WTC11 (cell line): ENCODE data around the gene EML6. TPM values are rescaled to one million over a fixed set of nuclear protein-coding genes. Genes with fewer than 3 reads are reported as not detected.

Source experiments
- ATAC-seq: fragments of 200-7000 bp; cut with Tn5 transposase; 2 replicates; pipeline ENCODE4 v1.10.0; 2021; ENCODE audit warnings: mild to moderate bottlenecking, moderate library complexity
- CTCF ChIA-PET: fragments of 300-600 bp; sonication (Branson Sonifier 250); formaldehyde crosslinking; loops from one replicate; lab custom pipeline; 2021; ENCODE audit warnings: antibody characterized with exemption; lab: Charles Lee
- POLR2A ChIA-PET: fragments of 350-600 bp; sonication (Branson Sonifier 250); formaldehyde crosslinking; loops from one replicate; lab custom pipeline; 2021; ENCODE audit warnings: antibody characterized with exemption; lab: Charles Lee
- DNase-seq: peaks from one replicate; pipeline ENCODE4 v3.0.0; 2021; ENCODE audit warnings: low spot score
- H3K27ac Mint-ChIP-seq: 2 replicates; pipeline ENCODE4 v1.8.0; 2021; ENCODE audit warnings: mixed read lengths
- H3K27me3 Mint-ChIP-seq: 2 replicates; pipeline ENCODE4 v1.8.0; 2021; ENCODE audit warnings: low read depth, mild to moderate bottlenecking, moderate library complexity, mixed read lengths
- H3K36me3 Mint-ChIP-seq: 2 replicates; pipeline ENCODE4 v1.8.0; 2021; ENCODE audit warnings: mixed read lengths
- H3K4me1 Mint-ChIP-seq: 2 replicates; pipeline ENCODE4 v1.8.0; 2022; ENCODE audit warnings: mixed read lengths
- H3K4me3 Mint-ChIP-seq: 2 replicates; pipeline ENCODE4 v1.8.0; 2021; ENCODE audit warnings: mild to moderate bottlenecking, moderate library complexity, mixed read lengths
- H3K9me3 Mint-ChIP-seq: 2 replicates; pipeline ENCODE4 v1.8.0; 2021; ENCODE audit warnings: mixed read lengths
- ESRRA ChIP-seq: sonication (generic); formaldehyde crosslinking; IDR thresholded peaks from 2 replicates; pipeline ENCODE4 v1.8.1; 2022; ENCODE audit warnings: mild to moderate bottlenecking, missing genetic modification reagents, borderline replicate concordance
- ETV6 ChIP-seq: sonication (generic); formaldehyde crosslinking; IDR thresholded peaks from 2 replicates; pipeline ENCODE4 v1.8.1; 2022; ENCODE audit warnings: mild to moderate bottlenecking, missing genetic modification reagents
- GRHL2 ChIP-seq: fragments of 250-450 bp; sonication (Bioruptor Pico); IDR thresholded peaks from 2 replicates; pipeline ENCODE4 v1.8.0; 2022; ENCODE audit warnings: mild to moderate bottlenecking, moderate library complexity; ENCODE audit not compliant: insufficient replicate concordance, severe bottlenecking
- HMGA2 ChIP-seq: fragments of 250-450 bp; sonication (Bioruptor Pico); IDR thresholded peaks from 2 replicates; pipeline ENCODE4 v1.4.0; 2021; ENCODE audit warnings: mild to moderate bottlenecking, moderate library complexity
- JUN ChIP-seq: sonication (generic); formaldehyde crosslinking; IDR thresholded peaks from 2 replicates; pipeline ENCODE4 v1.8.0; 2023; ENCODE audit warnings: mild to moderate bottlenecking, missing genetic modification reagents
- MXD4 ChIP-seq: fragments of 250-450 bp; sonication (Bioruptor Pico); IDR thresholded peaks from 2 replicates; pipeline ENCODE4 v1.8.0; 2021; ENCODE audit warnings: mild to moderate bottlenecking, moderate library complexity, borderline replicate concordance
- NFYB ChIP-seq: sonication (generic); formaldehyde crosslinking; conservative IDR thresholded peaks from 2 replicates; pipeline ENCODE4 v1.8.0; 2022; ENCODE audit warnings: low read depth, missing genetic modification reagents
- NR3C1 ChIP-seq: sonication (generic); formaldehyde crosslinking; conservative IDR thresholded peaks from 2 replicates; pipeline ENCODE4 v1.8.1; 2023; ENCODE audit warnings: low read depth, mild to moderate bottlenecking, missing genetic modification reagents
- PRRX2 ChIP-seq: fragments of 250-450 bp; sonication (Bioruptor Pico); IDR thresholded peaks from 2 replicates; pipeline ENCODE4 v1.8.0; 2021; ENCODE audit warnings: mild to moderate bottlenecking
- RELA ChIP-seq: sonication (generic); formaldehyde crosslinking; IDR thresholded peaks from 2 replicates; pipeline ENCODE4 v1.8.1; 2022; ENCODE audit warnings: missing genetic modification reagents, mild to moderate bottlenecking, borderline replicate concordance
- TEAD4 ChIP-seq: sonication (generic); formaldehyde crosslinking; IDR thresholded peaks from 2 replicates; pipeline ENCODE4 v1.8.0; 2022; ENCODE audit warnings: mild to moderate bottlenecking, missing genetic modification reagents
- ZBTB21 ChIP-seq: sonication (generic); formaldehyde crosslinking; IDR thresholded peaks from 2 replicates; pipeline ENCODE4 v1.8.1; 2023; ENCODE audit warnings: mild to moderate bottlenecking, missing genetic modification reagents, borderline replicate concordance
- ZNF219 ChIP-seq: sonication (generic); formaldehyde crosslinking; IDR thresholded peaks from 2 replicates; pipeline ENCODE4 v1.8.0; 2023; ENCODE audit warnings: missing genetic modification reagents, mild to moderate bottlenecking, borderline replicate concordance
- ZNF232 ChIP-seq: sonication (generic); formaldehyde crosslinking; IDR thresholded peaks from 2 replicates; pipeline ENCODE4 v1.8.0; 2022; ENCODE audit warnings: mild to moderate bottlenecking, missing genetic modification reagents
- total RNA-seq: library from RNA; stranded (reverse); gene quantifications from 3 replicates; pipeline ENCODE4 v1.2.3, GENCODE V29; 2021
- TF ChIP-seq, protein P1 (sequence below): fragments of 250-450 bp; sonication (Bioruptor Pico); IDR thresholded peaks from 2 replicates; pipeline ENCODE4 v1.8.0; 2021; ENCODE audit warnings: mild to moderate bottlenecking
- TF ChIP-seq, protein P2 (sequence below): sonication (generic); formaldehyde crosslinking; IDR thresholded peaks from 2 replicates; pipeline ENCODE4 v1.8.0; 2022; ENCODE audit warnings: missing genetic modification reagents
- TF ChIP-seq, protein P3 (sequence below): sonication (generic); formaldehyde crosslinking; IDR thresholded peaks from 2 replicates; pipeline ENCODE4 v1.8.1; 2022; ENCODE audit warnings: missing genetic modification reagents, borderline replicate concordance
- TF ChIP-seq, protein P4 (sequence below): sonication (generic); formaldehyde crosslinking; IDR thresholded peaks from 2 replicates; pipeline ENCODE4 v1.8.1; 2022; ENCODE audit warnings: low read depth, missing genetic modification reagents, borderline replicate concordance
- TF ChIP-seq, protein P5 (sequence below): fragments of 250-450 bp; sonication (Bioruptor Pico); IDR thresholded peaks from 2 replicates; pipeline ENCODE4 v1.9.0; 2021; ENCODE audit warnings: mild to moderate bottlenecking
- TF ChIP-seq, protein P6 (sequence below): sonication (generic); formaldehyde crosslinking; IDR thresholded peaks from 2 replicates; pipeline ENCODE4 v1.8.0; 2022; ENCODE audit warnings: mild to moderate bottlenecking, missing genetic modification reagents
- TF ChIP-seq, protein P7 (sequence below): sonication (generic); formaldehyde crosslinking; IDR thresholded peaks from 2 replicates; pipeline ENCODE4 v1.8.1; 2023; ENCODE audit warnings: mild to moderate bottlenecking, missing genetic modification reagents

The EML6 gene
- total RNA-seq, 1 experiment from 2014 or later, result 2.1 TPM

DNA sequence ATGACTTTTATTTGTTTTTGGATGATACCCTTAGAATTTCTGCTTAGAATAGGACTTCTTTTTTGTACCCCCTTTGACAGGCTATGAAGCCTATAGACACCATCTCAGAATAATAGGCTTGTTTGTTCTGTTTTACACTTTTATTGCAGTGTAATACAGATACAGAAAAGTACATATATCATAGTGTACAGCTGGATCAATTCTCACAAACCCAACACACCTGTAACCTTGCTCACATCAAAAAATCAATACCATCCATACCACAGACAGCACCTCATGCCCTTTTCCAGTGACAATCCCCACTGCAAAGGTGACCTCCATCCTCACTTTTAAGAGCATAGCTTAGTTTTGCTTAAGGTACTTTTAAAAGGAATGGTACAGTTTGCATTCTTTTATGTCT lies 14.8 kb downstream of the EML6 start (continued):
- TF ChIP-seq, protein P1, sequence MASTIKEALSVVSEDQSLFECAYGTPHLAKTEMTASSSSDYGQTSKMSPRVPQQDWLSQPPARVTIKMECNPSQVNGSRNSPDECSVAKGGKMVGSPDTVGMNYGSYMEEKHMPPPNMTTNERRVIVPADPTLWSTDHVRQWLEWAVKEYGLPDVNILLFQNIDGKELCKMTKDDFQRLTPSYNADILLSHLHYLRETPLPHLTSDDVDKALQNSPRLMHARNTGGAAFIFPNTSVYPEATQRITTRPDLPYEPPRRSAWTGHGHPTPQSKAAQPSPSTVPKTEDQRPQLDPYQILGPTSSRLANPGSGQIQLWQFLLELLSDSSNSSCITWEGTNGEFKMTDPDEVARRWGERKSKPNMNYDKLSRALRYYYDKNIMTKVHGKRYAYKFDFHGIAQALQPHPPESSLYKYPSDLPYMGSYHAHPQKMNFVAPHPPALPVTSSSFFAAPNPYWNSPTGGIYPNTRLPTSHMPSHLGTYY (CRISPR knock-in tag), result no peak
- TF ChIP-seq, protein P2, sequence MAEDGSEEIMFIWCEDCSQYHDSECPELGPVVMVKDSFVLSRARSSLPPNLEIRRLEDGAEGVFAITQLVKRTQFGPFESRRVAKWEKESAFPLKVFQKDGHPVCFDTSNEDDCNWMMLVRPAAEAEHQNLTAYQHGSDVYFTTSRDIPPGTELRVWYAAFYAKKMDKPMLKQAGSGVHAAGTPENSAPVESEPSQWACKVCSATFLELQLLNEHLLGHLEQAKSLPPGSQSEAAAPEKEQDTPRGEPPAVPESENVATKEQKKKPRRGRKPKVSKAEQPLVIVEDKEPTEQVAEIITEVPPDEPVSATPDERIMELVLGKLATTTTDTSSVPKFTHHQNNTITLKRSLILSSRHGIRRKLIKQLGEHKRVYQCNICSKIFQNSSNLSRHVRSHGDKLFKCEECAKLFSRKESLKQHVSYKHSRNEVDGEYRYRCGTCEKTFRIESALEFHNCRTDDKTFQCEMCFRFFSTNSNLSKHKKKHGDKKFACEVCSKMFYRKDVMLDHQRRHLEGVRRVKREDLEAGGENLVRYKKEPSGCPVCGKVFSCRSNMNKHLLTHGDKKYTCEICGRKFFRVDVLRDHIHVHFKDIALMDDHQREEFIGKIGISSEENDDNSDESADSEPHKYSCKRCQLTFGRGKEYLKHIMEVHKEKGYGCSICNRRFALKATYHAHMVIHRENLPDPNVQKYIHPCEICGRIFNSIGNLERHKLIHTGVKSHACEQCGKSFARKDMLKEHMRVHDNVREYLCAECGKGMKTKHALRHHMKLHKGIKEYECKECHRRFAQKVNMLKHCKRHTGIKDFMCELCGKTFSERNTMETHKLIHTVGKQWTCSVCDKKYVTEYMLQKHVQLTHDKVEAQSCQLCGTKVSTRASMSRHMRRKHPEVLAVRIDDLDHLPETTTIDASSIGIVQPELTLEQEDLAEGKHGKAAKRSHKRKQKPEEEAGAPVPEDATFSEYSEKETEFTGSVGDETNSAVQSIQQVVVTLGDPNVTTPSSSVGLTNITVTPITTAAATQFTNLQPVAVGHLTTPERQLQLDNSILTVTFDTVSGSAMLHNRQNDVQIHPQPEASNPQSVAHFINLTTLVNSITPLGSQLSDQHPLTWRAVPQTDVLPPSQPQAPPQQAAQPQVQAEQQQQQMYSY (CRISPR knock-in tag), result no peak
- no peak for TF ChIP-seq NR3C1

DNA sequence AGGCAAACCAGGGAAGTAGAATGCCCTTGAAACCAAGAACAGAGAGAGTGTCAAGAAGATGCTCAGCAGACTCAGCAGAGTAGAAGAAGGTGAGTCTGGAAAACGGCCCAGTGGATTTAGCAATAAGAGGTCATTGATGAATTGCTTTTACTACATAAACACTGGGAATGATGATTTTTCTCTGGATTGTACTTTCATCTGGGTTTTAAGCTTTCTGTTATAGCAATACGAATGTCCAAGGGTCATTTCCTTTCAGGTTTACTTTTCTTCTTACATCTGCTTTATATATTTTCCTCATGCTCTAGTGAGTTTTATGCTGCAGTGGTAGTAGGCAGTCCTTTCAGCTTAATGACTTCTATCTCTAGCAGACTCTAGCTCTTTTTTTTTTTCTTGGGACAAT lies 16.9 kb downstream of the EML6 start:
- H3K36me3 Mint-ChIP-seq, result no peaks in the 10 kb centered on the region
- H3K27me3 Mint-ChIP-seq, result no peaks in the 10 kb centered on the region
- ChIA-PET CTCF (no interaction called here), POLR2A (no interaction called here)
- H3K27ac Mint-ChIP-seq, result no peak overlapping the region
- H3K9me3 Mint-ChIP-seq, result no peaks in the 10 kb centered on the region
- H3K4me1 Mint-ChIP-seq, result no peaks in the 10 kb centered on the region
- no peak overlapping the region for H3K4me3 Mint-ChIP-seq
- ATAC-seq (no peak), DNase-seq (no peak)
- TF ChIP-seq ZBTB21 (CRISPR knock-in tag) (no peak), GRHL2 (CRISPR knock-in tag) (no peak), JUN (no peak), MXD4 (no peak), ETV6 (CRISPR knock-in tag) (no peak), ZNF232 (CRISPR knock-in tag) (no peak), ESRRA (CRISPR knock-in tag) (no peak), PRRX2 (CRISPR knock-in tag) (no peak), RELA (CRISPR knock-in tag) (no peak), HMGA2 (CRISPR knock-in tag) (no peak), ZNF219 (CRISPR knock-in tag) (no peak), NFYB (CRISPR knock-in tag) (no peak), TEAD4 (CRISPR knock-in tag) (no peak)
- TF ChIP-seq, protein P3, sequence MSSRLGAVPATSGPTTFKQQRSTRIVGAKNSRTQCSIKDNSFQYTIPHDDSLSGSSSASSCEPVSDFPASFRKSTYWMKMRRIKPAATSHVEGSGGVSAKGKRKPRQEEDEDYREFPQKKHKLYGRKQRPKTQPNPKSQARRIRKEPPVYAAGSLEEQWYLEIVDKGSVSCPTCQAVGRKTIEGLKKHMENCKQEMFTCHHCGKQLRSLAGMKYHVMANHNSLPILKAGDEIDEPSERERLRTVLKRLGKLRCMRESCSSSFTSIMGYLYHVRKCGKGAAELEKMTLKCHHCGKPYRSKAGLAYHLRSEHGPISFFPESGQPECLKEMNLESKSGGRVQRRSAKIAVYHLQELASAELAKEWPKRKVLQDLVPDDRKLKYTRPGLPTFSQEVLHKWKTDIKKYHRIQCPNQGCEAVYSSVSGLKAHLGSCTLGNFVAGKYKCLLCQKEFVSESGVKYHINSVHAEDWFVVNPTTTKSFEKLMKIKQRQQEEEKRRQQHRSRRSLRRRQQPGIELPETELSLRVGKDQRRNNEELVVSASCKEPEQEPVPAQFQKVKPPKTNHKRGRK (CRISPR knock-in tag), result no peak
- TF ChIP-seq, protein P4, sequence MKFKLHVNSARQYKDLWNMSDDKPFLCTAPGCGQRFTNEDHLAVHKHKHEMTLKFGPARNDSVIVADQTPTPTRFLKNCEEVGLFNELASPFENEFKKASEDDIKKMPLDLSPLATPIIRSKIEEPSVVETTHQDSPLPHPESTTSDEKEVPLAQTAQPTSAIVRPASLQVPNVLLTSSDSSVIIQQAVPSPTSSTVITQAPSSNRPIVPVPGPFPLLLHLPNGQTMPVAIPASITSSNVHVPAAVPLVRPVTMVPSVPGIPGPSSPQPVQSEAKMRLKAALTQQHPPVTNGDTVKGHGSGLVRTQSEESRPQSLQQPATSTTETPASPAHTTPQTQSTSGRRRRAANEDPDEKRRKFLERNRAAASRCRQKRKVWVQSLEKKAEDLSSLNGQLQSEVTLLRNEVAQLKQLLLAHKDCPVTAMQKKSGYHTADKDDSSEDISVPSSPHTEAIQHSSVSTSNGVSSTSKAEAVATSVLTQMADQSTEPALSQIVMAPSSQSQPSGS (CRISPR knock-in tag), result no peak
- TF ChIP-seq, protein P2 (CRISPR knock-in tag), result no peak
- TF ChIP-seq, protein P5, sequence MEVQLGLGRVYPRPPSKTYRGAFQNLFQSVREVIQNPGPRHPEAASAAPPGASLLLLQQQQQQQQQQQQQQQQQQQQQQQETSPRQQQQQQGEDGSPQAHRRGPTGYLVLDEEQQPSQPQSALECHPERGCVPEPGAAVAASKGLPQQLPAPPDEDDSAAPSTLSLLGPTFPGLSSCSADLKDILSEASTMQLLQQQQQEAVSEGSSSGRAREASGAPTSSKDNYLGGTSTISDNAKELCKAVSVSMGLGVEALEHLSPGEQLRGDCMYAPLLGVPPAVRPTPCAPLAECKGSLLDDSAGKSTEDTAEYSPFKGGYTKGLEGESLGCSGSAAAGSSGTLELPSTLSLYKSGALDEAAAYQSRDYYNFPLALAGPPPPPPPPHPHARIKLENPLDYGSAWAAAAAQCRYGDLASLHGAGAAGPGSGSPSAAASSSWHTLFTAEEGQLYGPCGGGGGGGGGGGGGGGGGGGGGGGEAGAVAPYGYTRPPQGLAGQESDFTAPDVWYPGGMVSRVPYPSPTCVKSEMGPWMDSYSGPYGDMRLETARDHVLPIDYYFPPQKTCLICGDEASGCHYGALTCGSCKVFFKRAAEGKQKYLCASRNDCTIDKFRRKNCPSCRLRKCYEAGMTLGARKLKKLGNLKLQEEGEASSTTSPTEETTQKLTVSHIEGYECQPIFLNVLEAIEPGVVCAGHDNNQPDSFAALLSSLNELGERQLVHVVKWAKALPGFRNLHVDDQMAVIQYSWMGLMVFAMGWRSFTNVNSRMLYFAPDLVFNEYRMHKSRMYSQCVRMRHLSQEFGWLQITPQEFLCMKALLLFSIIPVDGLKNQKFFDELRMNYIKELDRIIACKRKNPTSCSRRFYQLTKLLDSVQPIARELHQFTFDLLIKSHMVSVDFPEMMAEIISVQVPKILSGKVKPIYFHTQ (CRISPR knock-in tag), result no peak
- TF ChIP-seq, protein P6, sequence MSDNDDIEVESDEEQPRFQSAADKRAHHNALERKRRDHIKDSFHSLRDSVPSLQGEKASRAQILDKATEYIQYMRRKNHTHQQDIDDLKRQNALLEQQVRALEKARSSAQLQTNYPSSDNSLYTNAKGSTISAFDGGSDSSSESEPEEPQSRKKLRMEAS, result no peak
- TF ChIP-seq, protein P7, sequence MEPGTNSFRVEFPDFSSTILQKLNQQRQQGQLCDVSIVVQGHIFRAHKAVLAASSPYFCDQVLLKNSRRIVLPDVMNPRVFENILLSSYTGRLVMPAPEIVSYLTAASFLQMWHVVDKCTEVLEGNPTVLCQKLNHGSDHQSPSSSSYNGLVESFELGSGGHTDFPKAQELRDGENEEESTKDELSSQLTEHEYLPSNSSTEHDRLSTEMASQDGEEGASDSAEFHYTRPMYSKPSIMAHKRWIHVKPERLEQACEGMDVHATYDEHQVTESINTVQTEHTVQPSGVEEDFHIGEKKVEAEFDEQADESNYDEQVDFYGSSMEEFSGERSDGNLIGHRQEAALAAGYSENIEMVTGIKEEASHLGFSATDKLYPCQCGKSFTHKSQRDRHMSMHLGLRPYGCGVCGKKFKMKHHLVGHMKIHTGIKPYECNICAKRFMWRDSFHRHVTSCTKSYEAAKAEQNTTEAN (CRISPR knock-in tag), result no peak
